Measurements from ENCODE around the gene MPDU1.
"Not testable (repeated sequence)": the region's sequence is repeated elsewhere in the genome, so short reads cannot be mapped to it uniquely, and the experiment has no call there.

Gene MPDU1

GRCh38 chr17:7614425-7615264 lies 31.0 kb downstream of the MPDU1 start, which contains the start of gene FXR2:
Gene FXR2 (minus strand): TSS chr17:7614897. CDS start chr17:7614532, 365 bp downstream.
- peak; percentile 99 for DNase-seq (ENCODE audit: low read depth)

- DNase-seq (ENCODE audit: low read depth) = no peak
These were observed 31.7 kb downstream of the MPDU1 start for GRCh38 chr17:7615265-7615747.

GRCh38 chr17:7618608-7619007 lies 35.0 kb downstream of the MPDU1 start:
- DNase-seq (ENCODE audit: low read depth) = no peak

- DNase-seq (ENCODE audit: low read depth) = no peak
These were observed 37.2 kb downstream of the MPDU1 start for GRCh38 chr17:7620835-7621234.

GRCh38 chr17:7623661-7624060 lies 40.0 kb downstream of the MPDU1 start:
- DNase-seq (ENCODE audit: low read depth) = no peak

GRCh38 chr17:7625749-7626148 lies 42.1 kb downstream of the MPDU1 start:
- not testable (repeated sequence) for DNase-seq (ENCODE audit: low read depth)

- DNase-seq (ENCODE audit: low read depth) = no peak
These were observed 42.7 kb downstream of the MPDU1 start for GRCh38 chr17:7626307-7626706.

GRCh38 chr17:7626956-7627249 lies 43.3 kb downstream of the MPDU1 start:
- no peak for DNase-seq (ENCODE audit: low read depth)

- peak; percentile 91 for DNase-seq (ENCODE audit: low read depth)
These were observed 43.8 kb downstream of the MPDU1 start, which contains the start of gene SAT2 for GRCh38 chr17:7627250-7628121. Gene SAT2 (minus strand): TSS chr17:7627821. CDS start chr17:7627635, 186 bp downstream.

- DNase-seq (ENCODE audit: low read depth) = no peak
These were observed 46.4 kb downstream of the MPDU1 start, which contains the start of gene SHBG for GRCh38 chr17:7629939-7630571. Gene SHBG (plus strand): TSS chr17:7630135. CDS start chr17:7630173, 38 bp downstream.

GRCh38 chr17:7631398-7632380 lies 48.0 kb downstream of the MPDU1 start:
- DNase-seq (ENCODE audit: low read depth) = no peak

GRCh38 chr17:7632492-7632894 lies 48.8 kb downstream of the MPDU1 start:
- no peak for DNase-seq (ENCODE audit: low read depth)

- DNase-seq (ENCODE audit: low read depth) = no peak
These were observed 49.4 kb downstream of the MPDU1 start for GRCh38 chr17:7633093-7633492.

- no peak for DNase-seq (ENCODE audit: low read depth)
These were observed 50.7 kb downstream of the MPDU1 start for GRCh38 chr17:7634384-7634783.

GRCh38 chr17:7636163-7636562 lies 52.5 kb downstream of the MPDU1 start:
- DNase-seq (ENCODE audit: low read depth) = no peak
